Epithelial cell of esophagus (primary cell): ENCODE results near the gene ZDHHC24.
A peak's percentile ranks its signal among the peaks of the same experiment; 100 is the strongest.

Experiments
- DNase-seq: peaks from one replicate; pipeline ENCODE4 v3.0.0; 2010; ENCODE audit warnings: low read depth
- H3K4me3 ChIP-seq: 2 replicates; pipeline ENCODE4 v1.5.1; 2011; ENCODE audit warnings: mild to moderate bottlenecking, low read length, control low read depth
- CTCF ChIP-seq: IDR thresholded peaks from 2 replicates; pipeline ENCODE4 v1.5.1; 2011; ENCODE audit warnings: low read depth, mild to moderate bottlenecking, low read length, control low read depth, inconsistent platforms; ENCODE audit not compliant: insufficient read depth; ENCODE audit errors: missing control alignments

Gene ZDHHC24

GRCh38 chr11:66524304-66525040 lies 21.4 kb downstream of the ZDHHC24 start:
- TF ChIP-seq CTCF, result no peak
- DNase-seq, result no peak
- no peak overlapping the region for H3K4me3 ChIP-seq

GRCh38 chr11:66523611-66524010 lies 22.2 kb downstream of the ZDHHC24 start:
- TF ChIP-seq CTCF, result no peak
- DNase-seq, result no peak
- no peak overlapping the region for H3K4me3 ChIP-seq

- no peak for DNase-seq
- peak overlapping the region; percentile 99 for H3K4me3 ChIP-seq
- TF ChIP-seq CTCF, result no peak
These were observed 34.9 kb downstream of the ZDHHC24 start for GRCh38 chr11:66510990-66511339.

GRCh38 chr11:66510271-66510989 lies 35.4 kb downstream of the ZDHHC24 start, which contains the start of gene BBS1:
BBS1 (plus strand) TSS chr11:66510635; CDS start chr11:66510660, 25 bp downstream.
- peak within 1 kb of the TSS; percentile 99 for H3K4me3 ChIP-seq
- DNase-seq, result peak; percentile 78
- no peak for TF ChIP-seq CTCF

- H3K4me3 ChIP-seq, result no peak overlapping the region
- DNase-seq, result no peak
- no peak for TF ChIP-seq CTCF
These were observed 36.7 kb downstream of the ZDHHC24 start for GRCh38 chr11:66509131-66509561.

GRCh38 chr11:66505276-66505816 lies 40.5 kb downstream of the ZDHHC24 start:
- DNase-seq, result no peak
- TF ChIP-seq CTCF, result no peak
- no peak overlapping the region for H3K4me3 ChIP-seq
